Raji (cell line): Measurements from ENCODE around the gene HSPG2.

Experiments
- POLR2A ChIP-seq: IDR thresholded peaks from 2 replicates; pipeline ENCODE4 v1.6.1; 2011; ENCODE audit warnings: low read depth, low read length, control low read depth; ENCODE audit not compliant: insufficient read depth

HSPG2 gene

DNA sequence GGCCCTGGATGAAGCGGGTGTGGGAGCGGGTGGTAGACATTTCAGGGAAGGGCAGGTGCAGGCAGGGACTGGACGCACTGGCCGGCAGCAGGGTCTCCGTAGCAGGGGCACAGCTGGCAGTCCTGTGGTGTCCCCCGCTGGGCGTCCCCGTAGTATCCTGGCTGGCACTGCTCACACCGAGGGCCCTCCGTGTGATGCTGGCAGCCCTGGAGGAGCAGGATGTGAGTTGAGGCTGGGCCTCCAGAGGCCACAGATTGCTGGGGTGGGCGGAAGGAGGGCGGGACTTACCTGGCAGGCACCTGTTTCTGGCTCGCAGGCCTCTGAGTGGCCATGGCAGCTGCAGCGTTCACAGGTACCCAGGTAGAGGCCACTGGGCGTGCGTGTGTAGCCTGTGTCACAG lies 62.8 kb downstream of the HSPG2 start:
- TF ChIP-seq POLR2A: no peak

DNA sequence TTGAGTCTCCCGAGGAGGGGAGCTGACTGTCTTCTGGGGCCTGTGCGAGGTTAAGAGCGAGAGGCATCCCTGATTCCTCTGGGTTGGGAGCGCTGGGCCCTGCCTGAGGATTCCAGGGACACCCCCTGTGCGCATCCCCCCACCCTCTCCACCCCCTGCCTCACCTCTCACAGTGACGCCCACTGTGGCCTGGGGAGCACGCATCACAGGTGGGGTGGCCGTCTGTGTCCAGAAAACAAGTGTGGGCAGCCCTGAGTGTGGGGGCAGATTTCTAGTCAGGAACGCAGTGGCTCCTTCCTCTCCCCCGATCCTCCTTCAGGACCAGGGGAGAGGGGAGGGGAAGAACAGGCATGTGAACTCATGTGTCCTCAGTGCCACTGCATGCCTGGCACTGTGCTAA lies 63.3 kb downstream of the HSPG2 start:
- no peak for TF ChIP-seq POLR2A

DNA sequence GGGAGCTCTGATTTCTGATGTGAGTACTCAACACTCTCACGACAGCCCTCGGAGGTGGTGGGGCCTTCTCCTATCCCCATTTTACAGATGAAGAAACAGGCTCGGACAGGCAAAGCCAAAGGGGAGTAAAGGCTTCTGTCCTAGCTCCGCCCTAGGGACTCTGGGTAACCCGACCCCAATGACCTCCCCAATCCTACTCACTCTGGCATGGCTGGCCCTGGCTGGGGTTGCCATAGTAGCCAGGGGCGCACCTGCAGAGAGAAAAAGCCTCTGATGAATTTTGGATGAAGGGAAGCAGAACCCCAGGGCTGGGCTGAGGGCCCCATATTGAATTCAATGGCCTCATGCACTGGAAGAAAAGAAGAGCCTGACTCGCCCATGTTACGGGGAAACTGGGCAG lies 63.9 kb downstream of the HSPG2 start:
- no peak for TF ChIP-seq POLR2A

DNA sequence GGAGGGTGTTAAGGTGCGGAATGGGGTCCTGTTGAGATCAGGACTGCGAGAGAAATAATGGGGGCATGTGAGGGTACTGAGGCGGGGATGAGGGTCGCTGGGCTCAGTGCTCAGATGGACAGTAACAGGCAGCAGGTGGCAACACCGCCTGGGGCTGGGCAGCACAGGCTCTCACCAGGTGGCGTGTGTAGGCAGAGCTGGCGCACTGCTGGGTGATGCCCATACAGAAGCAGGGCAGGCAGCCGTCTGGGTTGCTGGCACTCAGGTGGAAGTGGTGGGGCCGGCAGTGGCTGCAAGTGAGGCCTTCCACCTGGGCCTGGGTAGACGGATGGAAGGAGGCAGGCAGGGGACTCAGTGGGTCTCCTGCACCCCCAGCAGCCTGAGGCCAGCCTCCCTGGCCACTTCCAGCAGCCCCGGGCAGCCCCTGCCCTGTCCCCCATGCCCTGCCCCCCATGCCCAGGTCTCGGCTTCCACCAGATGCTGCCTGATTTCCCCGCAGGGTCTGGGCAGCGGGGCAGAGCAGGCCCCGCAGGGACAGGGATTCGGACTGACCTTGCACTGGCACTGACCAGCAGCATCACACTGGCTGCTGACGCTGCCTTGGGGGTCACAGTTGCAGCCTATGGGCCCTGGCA lies 64.5 kb downstream of the HSPG2 start:
- no peak for TF ChIP-seq POLR2A

DNA sequence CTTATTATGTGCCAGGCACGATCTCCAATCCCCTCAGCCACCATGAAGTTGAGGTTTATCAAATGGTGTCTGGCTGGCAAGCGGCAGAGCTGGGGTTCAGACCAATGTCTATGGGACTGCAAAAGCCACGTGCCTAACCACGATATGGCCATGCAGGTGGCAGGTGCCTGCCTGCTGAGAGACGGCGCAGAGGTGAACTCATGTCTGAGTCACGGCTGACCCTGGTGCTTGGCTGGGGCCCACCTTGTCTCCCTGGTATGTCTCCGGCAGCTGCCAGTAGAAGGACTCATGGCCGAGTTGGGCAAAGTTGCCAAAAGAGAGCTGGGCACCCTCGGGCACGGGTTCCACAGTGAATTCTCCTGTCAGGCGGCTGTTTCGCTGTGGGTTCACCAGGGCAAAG lies 65.2 kb downstream of the HSPG2 start:
- TF ChIP-seq POLR2A: no peak

DNA sequence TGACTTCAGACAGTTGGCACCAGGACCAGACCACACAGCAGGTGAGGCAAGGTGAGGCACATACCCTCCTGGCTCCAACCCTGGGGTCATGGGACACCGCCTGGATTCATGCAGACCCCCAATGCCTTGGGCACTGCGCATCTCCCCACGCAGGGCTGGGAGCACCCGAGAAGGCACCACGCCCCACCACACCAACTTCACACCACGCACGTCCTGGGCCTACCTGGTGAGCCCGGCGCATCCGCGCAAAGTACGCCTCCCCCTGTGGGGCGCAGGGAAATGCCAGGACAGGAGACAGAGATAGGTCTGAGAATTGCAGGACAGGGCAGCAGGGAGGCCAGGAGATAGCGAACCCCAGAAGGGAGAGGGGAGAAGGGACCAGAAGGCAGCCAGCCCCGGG lies 66.5 kb downstream of the HSPG2 start:
- no peak for TF ChIP-seq POLR2A

DNA sequence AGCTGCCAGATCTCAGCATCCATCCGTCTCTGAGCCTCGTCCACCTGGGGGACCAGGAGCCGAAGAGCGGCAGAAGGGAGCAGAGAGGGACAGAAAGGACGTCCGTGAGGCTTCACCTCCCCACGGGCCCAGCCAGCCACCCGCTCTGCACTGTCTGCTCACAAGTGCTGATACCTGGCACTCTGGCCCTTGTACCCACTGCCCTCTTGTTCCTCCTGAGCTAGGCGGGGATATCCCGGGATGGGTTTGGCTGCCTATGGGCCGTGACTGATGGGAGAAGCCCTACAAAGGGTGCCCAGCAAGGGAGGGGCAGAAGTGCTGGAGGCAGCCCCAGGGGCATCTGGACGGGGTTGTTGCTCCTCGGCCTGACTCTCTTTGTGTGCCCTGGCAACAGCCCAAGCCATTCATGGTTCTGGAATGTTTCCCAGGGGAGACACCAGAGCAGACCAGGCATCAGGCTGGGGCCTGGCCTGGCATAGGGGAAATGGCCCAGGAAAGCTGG lies 67.4 kb downstream of the HSPG2 start:
- no peak for TF ChIP-seq POLR2A

DNA sequence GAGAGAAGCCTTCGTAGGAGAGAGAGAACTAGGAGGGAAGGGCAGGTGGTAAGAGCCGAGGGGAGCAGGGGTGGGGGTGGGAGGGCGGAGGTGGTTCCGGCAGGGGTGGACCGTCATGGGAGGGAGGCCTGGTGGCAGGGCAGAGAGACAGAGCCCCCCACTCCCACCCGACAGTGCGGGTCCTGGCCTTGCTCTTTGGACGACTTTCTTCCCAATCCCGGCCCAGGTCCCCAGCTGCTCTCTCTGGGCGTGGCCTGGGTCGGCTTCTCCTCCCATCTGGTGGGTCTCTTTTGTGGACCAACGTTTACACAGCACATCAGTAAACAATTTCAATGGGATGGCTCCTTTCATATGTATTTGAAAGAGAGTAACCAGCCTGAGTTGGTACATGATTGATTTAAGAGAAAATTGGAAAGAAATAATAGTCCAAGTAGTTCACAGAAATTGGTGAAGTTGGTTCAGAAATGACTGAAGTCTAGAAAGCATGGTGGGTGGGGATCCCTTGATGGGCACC lies 68.1 kb downstream of the HSPG2 start:
- TF ChIP-seq POLR2A: no peak

DNA sequence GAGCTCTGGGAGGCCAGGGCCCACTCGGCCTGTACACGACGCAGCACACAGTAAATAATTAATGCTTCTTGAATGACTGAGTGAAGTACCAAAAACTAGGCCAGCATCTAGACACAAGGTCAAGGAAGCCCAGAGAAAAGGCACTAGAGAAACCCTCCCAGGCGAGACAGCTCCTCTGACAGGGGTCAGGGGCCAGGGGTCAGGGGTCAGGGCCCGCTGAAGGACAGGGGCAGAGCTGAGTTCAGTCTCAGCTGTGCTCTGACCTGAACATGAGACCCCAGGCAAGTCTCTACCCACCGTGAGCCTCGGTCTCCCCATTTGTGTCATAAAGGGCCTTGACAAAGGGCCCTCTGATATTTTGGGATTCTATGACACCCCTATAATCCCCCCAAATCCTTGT lies 68.6 kb downstream of the HSPG2 start:
- no peak for TF ChIP-seq POLR2A

DNA sequence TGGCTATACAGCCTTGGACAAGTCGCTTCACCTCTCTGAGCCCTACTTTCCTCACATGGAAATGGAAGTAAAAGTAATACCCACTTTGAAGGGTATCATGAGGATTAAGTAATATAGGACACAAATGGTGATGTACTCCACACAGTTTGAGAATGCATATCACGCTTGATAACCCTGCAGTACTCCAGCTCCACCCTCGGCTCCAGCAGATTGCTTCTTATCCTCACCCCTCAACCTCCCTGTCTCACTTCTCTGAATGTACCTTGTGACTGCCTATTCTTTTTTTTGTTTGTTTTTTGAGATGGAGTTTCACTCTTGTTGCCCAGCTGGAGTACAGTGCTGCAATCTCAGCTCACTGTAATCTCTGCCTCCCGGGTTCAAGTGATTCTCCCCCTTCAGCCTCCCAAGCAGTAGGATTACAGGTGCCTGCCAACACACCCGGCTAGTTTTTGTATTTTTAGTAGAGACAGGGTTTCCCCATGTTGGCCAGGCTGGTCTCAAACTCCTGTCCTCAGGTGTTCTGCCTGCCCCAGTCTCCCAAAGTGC lies 69.6 kb downstream of the HSPG2 start:
- no peak for TF ChIP-seq POLR2A

DNA sequence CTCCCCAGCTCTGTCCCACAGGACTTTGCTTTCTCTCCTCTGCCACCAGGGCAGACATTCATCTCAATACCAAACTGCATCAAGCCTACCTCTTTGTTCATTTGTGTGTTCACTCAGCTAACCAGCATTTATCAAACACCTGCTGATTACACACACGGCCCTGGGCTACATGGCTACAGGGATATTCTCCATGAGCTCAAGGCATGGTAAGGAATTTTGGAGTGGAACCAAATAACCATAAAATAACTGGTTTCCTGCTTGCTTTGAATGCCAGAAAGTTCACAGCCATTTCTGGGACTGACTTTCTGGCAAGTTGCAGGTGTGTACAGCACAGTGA lies 70.4 kb downstream of the HSPG2 start:
- TF ChIP-seq POLR2A: no peak

DNA sequence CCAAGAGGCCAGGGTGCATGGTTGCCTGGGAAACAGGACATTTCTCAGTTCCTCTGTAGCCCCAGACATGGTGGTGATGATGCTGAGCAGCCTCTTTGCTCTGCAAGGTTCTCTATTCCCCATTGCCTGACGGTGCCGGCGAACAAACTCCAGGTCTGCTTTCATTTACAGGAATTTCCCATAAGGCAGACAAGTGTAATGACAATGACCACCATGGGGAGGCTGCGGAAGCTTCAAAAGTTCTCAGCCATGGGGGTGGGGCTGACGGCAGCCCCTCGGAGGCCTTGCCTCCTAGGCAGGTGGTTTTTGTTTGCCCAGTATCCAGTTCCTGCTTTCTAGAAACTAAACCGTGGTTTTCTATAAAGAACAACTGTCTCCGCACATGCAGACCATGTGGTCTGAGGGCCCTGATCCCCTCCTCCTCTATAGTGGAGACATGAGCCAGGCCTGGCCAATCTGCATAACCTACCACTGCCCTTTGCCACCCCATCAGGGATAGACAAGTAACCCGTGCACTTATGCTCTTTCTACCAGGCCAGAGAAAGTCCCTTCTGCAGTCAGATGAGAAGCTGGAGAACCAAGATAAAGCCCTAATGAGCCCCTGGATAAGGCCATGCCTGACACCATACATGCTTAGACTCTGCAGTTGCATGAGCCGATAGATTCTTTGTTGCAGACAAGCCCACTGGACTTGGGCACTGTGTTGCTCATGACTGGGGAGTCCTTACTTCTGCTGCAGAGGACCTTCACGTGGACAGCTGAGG lies 71.0 kb downstream of the HSPG2 start:
- TF ChIP-seq POLR2A: no peak

DNA sequence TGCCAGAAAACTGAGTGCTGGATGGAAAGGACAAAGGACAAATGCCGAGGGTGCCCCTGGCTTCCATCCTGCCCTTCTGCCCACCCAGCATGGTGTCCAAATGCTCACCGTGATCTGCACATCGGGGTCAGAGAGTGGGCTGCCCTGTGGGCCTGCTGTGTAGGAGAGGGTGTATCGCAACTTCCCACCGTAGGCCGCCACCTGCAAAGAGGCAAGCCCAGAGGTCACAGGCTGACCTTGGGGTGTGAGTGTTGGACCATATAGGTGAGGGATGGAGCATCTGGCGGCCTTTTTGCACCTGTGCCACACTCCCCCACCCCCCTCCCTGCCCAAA lies 71.5 kb downstream of the HSPG2 start:
- TF ChIP-seq POLR2A: no peak

DNA sequence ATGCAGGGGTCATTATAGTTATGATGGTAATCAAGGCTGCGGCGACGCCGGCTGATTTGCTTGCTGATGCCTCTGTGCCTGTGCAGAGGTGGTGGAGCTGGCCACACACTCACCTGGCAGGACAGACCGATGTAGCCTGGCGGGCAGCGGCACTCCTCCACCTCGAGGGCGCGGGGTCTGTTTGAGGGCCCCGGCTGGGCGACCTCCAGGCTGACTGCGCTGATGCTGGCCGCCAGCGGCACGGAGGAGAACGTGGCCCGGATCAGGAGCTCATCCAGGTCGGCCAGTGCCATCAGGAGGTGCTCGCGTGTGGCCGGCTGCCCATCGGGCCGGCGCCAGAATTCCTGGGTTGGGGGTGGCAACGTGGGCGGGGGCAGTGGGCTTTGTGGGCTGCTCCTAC lies 72.4 kb downstream of the HSPG2 start:
- TF ChIP-seq POLR2A: no peak

DNA sequence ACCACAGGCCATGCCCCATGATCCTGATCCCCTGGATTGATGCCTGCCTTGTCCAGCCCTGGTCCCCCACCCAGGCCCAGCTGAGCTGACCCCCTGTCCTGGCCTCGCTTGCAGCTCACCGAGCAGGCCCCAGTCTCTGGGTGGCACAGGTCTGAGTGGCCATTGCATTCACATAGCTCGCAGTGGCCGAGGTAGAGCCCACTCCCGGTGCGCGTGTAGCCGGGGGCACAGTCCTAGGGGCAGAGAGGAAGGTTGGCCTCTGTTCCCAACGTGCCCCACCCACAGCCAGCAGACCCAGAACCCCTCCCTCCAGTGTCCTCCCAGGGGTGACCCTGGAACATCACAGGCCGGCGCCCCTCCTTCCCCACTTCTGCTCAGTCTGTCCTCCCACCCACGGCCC lies 73.1 kb downstream of the HSPG2 start:
- no peak for TF ChIP-seq POLR2A
